AG10803 (cell line): Measurements from ENCODE around the gene CROCC2.

Source experiments
- DNase-seq: peaks from one replicate; pipeline ENCODE4 v3.0.0; 2010; ENCODE audit warnings: low read depth
- H3K4me3 ChIP-seq: 2 replicates; pipeline ENCODE4 v1.5.1; 2011; ENCODE audit warnings: mild to moderate bottlenecking, low read length, control low read depth
- TF ChIP-seq, protein P1 (sequence below): conservative IDR thresholded peaks from 2 replicates; pipeline ENCODE4 v1.5.1; 2011; ENCODE audit warnings: mild to moderate bottlenecking, low read length, control low read depth, inconsistent platforms

Gene CROCC2

DNA sequence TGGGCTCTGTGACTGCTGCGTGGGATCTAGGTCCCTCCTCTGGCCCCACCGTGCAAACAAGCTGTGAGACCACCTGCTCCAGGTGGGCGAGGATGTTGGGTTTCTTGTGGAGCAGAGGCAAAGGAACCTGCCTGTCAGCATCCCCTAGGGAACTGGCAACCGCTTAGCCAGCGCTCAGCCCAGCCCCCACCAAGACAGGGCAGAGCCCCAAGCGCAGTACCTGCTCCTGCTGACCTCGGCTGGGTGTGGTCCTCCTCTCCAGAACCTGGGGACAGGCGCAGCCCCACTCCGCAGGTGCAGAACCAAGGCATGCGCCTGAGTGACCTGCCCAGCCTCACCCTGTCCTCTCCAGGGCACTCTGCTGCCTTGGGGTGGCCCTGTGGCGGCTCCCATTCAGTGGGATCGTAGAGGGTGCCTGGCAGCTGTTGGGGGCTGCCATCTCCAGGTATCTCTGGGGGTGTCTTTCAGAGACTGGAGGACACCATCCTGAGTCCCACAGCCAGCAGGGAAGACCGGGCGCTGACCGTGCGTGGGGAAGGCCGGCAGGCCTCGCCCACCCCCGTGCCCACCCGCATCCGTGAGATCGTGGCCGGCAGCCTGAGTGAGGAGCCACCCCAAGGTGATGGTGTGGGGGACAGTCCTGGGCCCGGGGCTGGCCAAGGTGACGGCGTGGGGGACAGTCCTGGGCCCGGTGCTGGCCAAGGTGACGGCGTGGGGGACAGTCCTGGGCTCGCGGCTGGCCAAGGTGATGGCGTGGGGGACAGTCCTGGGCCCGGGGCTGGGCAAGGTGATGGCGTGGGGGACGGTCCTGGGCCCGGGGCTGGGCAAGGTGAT is 12.3 kb downstream of the CROCC2 start:
- TF ChIP-seq, protein P1, sequence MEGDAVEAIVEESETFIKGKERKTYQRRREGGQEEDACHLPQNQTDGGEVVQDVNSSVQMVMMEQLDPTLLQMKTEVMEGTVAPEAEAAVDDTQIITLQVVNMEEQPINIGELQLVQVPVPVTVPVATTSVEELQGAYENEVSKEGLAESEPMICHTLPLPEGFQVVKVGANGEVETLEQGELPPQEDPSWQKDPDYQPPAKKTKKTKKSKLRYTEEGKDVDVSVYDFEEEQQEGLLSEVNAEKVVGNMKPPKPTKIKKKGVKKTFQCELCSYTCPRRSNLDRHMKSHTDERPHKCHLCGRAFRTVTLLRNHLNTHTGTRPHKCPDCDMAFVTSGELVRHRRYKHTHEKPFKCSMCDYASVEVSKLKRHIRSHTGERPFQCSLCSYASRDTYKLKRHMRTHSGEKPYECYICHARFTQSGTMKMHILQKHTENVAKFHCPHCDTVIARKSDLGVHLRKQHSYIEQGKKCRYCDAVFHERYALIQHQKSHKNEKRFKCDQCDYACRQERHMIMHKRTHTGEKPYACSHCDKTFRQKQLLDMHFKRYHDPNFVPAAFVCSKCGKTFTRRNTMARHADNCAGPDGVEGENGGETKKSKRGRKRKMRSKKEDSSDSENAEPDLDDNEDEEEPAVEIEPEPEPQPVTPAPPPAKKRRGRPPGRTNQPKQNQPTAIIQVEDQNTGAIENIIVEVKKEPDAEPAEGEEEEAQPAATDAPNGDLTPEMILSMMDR: no peak
- no peak overlapping the region for H3K4me3 ChIP-seq
- DNase-seq: no peak

DNA sequence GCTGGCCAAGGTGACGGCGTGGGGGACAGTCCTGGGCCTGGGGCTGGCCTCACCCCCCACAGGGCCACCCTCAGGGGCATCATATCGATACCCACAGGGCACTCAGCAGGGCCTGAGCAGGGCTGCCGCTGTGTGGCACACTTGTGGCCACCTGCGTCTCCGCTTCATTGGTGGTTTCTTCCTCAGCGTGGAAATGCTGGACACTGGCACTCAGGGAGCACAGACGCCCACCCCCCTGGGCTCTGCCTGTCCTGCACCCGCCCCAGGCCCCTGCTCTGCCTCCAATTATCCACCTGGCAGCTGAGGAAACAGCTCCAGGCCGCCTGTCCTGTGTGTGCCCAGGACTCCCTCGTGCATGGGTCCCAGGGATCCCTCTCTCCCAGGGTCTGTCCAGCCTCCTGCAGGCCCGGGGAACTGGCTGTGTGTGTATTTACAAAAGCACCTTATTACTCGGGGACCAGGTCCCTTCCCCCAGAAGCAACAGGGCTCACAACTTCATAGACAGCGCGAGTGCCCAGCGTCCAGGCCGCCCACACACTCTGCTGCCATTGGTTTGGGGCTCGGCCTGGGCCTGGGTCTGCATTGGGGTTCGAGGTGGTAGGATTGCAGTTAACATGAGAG is 13.1 kb downstream of the CROCC2 start:
- H3K4me3 ChIP-seq: no peak overlapping the region
- DNase-seq: no peak
- TF ChIP-seq, protein P1: no peak

DNA sequence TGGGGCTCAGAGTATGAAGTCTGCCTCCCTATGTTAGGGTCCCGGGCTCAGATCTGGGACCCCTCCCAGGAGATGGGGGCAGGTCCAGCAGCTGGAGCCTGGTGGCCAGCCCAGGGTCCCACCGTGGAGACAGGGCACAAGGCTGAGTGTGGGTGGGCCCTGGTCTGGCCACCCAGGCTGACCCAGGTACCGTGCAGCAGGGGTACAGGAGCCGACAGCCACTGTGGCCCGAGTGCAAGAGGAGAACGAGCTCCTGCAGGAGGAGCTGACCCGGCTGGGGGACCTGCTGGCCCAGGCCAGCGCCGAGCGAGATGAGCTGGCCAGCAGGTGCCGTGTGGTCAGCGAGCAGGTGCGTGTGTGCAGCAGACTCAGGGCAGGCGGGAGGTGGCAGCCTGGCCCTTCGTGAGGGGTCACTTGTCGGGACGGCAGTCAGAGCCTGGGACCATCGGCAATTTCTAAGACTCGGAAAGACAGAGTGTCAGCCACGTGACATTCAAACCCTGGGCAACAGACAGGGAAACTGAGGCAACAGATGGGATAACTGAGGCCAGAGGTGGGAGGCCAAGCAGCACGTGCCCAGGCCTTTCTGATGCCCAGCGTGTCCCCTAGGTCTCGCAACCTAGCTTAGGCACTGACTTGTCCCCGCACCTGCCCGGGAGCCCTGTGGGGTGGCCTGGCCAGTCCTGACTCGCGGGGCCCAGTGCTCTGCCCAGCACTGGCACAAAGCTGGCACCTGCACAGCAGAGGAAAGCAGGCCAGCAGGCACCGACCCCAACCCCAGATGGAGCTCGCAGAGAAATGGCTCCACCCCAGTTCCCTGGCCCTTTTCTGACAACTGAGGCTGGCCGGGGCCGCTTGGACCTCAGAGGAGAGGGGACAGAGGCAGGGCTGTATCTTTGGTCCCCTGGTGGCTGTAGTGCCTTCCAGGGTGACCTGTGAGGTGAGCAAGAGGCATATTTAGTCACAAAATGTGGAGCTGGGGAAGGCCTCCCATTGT is 13.9 kb downstream of the CROCC2 start:
- no peak overlapping the region for H3K4me3 ChIP-seq
- no peak for DNase-seq
- TF ChIP-seq, protein P1: no peak

DNA sequence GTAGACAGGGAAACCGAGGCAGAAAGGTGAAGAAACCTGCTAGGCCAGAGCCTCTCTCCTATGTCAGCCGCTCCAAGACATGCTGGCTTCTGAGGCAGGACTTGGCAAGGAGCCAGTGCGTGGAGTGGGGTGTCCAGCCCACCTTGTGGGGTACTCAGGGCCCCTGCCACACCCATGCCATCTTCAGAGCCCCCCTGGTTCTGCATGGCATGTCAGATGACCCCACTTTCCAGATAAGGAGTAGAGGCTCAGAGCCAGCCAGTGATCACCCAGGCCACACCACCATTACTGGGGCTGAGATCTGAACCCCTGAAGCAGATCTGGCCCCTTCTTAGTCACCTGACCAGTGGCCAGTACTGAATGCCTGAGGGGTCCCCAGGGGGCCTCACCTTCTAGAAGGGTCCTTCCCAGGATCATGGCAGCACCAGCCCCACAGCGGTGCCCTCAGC is 14.7 kb downstream of the CROCC2 start:
- TF ChIP-seq, protein P1: no peak
- DNase-seq: peak; percentile 13

DNA sequence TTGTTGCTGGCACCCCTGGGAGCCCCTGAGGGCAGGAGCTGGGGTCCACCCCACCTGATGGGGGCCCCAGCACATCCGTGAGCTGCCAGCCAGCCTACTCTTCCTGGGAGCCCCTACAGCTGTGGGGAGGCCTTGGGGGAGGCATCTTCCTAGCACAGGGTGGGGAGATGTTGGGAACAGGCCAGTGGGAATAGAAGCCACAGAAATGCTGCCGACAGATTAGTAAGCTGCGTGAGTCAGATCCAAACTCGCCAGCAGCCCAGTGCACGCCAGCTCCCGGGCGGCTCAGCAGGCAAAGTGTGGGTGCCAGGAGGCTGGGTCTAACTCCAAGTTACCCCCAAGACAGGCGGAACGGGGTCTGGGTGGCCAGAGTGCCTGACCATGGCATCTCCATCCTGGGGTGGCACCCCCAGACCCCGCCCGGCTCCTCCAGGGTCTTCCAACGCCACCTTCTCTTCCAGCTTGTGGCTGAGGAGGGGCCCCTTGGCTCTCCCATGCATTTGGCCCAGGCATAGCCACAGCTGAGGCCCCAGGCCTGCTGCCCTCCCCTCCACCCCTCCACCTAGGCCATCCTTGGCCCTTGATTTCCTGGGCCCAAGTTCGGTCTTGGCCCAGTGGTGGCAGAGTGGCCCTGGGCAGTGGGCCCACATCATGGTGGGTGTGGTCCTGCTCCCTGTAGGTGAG is 15.3 kb downstream of the CROCC2 start:
- DNase-seq: peak; percentile 98

More for the DNA sequence above, 14.7 kb downstream of the CROCC2 start:
- peak overlapping the region; percentile 9 for H3K4me3 ChIP-seq

DNA sequence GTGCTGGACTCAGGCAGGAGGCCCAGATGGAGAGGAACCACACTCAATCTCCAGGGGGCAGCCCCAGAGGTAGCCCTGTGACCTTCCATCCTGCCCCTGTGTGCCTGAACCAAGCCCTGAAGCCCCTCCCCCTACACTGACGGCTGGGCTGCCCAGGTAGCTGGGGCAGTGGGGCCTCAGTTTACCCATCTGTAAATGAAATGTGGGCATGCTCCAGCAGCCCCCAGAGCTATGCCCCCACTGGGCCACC is 15.8 kb downstream of the CROCC2 start:
- DNase-seq: no peak
- TF ChIP-seq, protein P1: no peak
- no peak overlapping the region for H3K4me3 ChIP-seq

More for the DNA sequence above, 15.3 kb downstream of the CROCC2 start:
- TF ChIP-seq, protein P1: no peak
- H3K4me3 ChIP-seq: peak overlapping the region; percentile 9
